Raji (cell line): ENCODE data around the gene C10orf62.

Source experiments
- POLR2A ChIP-seq: IDR thresholded peaks from 2 replicates; pipeline ENCODE4 v1.6.1; 2011; ENCODE audit warnings: low read depth, low read length, control low read depth; ENCODE audit not compliant: insufficient read depth

Gene C10orf62

DNA sequence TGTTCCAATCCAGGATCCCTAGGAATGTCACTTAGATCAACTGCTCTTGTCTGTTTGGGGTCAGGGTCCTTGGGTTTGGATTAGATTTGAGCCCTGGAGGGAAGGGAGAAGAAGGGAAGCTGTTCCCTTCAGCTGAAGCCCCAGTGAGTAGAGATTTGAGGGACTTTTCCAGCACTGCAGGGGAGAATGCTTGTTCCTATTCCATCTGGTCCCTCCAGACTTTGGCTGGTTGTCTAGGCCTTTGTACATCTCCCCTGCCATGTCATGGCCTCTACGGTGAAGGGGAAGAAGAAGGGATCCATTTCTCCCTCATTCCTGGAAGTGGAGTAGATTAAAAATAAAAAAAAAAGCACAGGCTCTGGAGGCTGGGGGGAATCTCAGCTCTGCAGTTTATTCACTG is 11.1 kb downstream of the C10orf62 start:
- TF ChIP-seq POLR2A = no peak

DNA sequence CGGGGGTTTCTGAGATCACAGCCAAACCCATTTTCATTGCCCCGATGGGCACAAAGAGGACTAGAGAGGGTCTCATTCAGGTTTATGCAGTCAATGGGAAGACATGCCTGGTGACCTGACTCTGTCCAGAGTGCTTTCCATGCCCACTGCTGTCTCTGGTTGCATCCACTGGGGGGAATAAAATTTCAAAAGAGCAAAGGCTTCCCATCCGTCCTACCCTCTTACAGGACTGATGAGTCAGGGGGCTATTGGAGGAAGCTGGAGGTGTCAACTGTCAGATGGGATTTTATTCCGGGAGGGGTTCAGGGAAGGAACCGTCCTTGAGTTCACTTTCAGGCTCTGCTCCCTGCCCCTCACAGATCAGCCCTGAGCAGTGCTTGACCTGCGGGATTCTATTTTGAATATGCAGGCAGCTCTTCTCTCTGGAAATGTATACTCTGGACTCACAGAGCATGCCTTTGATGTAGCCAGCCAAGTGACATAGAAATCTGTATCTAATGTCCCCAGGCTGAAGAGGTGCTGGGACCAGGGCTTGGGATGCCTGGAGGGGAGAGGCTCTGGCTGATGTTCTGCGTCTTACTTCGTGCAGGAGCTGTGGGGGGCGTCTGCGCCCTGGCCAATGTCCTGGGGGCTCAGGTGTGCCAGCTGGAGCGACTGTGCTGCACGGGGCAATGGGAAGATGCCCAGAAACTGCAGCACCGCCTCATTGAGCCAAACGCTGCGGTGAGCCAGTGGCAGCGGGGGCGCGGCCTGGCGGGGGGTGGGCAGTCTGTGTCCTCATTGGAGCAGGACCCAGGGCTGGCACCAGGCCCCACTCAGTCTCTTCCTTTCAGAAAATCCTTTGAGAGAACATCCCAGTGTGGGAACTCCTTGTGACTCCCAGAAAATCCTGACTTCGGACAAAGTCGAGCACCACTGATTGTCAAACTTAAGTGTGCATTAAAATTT is 12.0 kb downstream of the C10orf62 start:
- no peak for TF ChIP-seq POLR2A

DNA sequence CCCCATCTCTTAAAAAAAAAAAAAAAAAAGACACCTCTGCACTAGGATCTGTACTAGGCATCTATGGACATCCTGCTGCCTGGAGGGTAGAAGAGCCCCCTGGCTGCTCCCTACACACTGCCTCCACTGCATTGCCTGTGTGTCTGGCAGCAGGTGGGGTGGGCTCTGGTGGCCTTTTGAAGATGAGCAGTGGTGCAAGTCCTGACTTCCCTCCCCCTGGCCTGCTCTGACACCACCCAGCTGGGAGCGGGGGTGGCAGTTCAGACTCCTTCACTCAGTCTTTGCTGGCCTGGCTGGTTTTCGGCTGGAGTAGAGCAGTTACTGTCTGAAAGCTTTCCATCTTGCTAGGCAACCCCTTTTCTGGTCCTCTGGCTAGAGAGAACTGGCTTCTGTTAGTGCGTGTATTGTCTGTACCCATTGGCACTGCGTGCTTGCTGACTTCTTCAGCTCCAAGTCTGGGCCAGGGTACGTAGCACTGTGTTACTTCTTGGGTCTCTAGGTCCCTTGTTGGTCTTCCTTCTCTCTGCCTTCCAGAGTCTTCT is 17.6 kb downstream of the C10orf62 start:
- TF ChIP-seq POLR2A = no peak

DNA sequence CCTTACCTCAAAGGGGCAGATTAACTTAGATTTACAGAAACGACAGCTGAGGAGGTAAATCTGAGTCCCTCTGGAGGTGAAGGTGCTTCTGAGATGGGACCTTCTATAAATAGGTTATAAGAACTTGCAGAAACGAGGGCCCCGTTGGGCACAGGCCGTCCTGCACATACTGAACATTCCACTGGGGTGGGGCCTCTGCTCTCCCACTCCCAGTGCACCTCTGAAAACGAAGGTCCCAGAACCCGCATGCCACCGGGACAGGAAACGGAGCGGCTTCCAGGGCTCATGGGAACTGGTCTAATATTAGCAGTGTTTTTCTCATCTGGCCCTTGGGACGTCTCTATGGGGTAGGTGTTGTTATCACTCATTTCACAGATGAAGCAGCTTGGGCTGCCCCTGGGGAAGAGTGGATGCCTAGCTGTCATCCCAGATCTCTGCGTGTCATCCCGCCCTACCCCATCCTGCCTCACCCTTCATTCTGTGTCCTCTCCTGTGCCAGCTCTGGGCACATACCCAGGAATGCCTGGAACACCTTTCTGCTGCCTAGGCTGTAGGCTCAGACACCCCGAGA is 19.6 kb downstream of the C10orf62 start:
- TF ChIP-seq POLR2A = no peak

DNA sequence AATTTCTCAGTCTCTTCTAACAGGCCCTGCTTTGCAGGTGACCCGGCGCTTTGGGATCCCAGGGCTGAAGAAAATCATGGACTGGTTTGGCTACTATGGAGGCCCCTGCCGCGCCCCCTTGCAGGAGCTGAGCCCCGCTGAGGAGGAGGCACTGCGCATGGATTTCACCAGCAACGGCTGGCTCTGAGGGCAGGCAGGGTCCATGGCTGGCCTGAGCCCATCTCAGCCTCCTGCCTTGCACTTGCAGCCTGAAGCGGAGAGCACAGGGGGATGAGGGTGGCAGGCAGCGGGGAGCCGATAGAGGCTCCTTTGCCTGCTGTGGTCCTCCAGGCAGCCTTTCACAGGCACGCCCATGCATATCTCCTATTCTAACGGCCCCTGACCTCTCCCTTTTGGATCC is 22.0 kb downstream of the C10orf62 start:
- TF ChIP-seq POLR2A = no peak

DNA sequence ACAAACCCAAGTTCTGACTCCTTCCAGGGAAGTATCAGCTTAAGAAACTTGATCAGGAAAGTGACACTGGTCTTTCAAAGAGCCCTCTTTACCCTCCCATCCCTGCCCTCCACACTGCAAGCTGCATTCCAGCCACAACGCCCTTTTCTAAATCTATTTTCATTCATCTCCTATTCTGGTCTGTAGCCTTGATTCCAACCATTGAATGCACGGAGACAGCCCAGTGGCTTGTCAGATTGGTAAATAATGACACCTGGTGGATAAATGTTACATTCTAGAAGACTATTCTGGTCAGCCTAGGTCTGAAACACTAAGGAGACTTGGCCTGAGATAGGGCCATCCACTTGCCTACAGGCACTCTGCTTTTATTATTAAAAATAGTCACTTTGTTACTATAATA is 22.9 kb downstream of the C10orf62 start:
- no peak for TF ChIP-seq POLR2A

DNA sequence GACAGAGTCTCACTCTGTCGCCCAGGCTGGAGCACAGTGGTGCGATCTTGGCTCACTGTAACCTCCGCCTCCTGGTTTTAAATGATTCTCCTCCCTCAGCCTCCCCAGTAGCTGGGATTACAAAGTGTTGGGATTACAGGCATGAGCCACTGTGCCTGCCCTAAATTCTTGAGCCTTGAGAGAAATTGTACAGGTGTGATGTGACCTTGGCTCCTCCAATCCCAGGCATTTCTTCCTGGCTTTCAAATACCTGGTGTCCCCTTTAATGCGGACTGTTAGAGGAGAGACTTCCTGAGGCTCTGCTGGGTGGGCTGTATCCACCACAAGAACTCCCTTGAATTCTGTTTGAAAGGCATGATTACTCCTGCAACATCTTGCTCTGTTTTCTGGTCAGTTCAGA is 28.8 kb downstream of the C10orf62 start:
- no peak for TF ChIP-seq POLR2A

DNA sequence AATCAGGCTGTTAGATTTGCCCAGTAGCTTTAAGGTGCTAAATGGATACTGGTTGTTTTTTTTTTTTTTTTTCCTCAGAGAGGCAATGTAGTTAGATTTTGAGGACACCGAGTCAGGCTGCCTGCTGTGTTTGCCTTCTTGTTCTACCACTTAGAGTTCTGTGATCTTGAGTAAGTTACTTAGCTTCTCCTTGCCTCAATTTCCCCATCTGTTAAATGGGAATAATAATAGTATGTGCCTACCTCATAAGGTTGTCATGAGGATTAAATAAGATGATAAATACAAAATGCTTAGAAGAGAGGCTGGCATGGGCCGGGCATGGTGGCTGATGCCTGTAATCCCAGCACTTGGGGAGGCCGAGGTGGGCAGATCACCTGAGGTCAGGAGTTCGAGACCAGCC is 29.2 kb downstream of the C10orf62 start:
- no peak for TF ChIP-seq POLR2A

DNA sequence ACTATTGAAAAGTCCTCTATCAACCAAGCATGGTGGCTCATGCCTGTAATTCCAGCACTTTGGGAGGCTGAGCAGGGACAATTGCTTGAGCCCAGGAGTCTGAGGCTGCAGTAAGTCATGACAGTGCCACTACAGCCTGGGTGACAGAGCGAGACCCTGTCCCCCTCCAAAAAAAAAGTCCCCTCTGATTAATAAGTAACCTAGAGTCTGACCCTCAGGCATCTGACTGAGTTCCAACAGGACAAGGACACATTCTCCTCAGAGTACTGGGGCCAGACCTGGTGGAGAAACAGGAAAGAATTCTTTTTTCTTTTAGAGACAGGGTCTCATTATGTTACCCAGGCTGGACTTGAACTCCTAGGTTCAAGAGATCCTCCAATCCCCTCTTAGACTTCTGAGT is 33.8 kb downstream of the C10orf62 start:
- TF ChIP-seq POLR2A = no peak

DNA sequence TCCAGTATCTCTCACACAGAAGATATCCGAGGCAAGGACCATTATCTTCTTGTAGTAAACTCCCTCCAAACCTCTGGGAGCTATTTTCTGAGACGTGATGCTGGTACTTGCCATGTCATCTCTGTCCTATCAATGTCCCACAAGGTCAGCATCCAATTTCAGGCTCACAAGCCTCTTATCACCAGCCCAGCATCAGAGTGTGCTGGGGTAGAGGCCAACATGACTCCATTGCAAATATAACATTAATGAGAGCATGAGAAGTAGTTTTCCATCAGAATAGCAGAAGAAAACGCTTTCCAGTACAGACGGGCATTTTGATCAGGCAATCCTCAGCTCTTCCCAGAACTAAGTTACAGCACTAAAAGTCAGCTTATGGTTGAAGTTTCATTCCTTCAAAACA is 38.2 kb downstream of the C10orf62 start:
- no peak for TF ChIP-seq POLR2A

DNA sequence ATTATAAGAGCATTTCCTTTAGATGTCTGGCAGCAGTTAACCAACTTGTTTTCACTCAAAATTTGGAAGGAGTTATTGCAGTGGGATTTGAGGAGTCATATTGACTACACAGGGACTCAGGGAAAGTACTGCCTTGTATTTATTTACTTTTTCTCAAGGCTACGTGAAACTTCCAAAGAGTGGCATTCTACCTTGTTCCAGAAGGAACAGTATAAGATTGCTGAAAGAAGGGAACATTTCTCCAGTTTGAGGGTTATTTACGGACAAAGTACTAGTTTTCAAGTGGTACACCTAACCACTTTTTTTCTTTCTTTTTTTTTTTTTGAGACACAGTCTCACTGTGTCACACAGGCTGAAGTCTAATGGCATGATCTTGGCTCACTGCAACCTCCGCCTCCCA is 38.7 kb downstream of the C10orf62 start:
- no peak for TF ChIP-seq POLR2A

DNA sequence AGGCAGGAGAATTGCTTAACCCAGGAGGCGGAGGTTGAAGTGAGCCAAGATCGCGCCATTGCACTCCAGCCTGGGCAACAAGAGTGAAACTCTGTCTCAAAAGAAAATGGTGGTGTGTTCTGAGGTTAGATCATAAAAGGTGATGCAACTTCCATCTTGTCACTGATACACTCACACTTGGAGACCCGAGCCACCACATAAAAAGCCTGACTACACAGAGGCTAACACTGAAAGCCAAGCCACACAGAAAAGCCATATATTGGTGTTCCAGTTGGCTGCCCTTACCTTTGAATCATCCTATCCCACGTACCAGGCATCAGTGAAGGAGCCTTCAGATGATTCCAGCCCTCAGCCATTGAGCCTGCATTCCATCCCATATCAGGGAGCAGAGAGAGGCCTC is 39.8 kb downstream of the C10orf62 start:
- TF ChIP-seq POLR2A = no peak

DNA sequence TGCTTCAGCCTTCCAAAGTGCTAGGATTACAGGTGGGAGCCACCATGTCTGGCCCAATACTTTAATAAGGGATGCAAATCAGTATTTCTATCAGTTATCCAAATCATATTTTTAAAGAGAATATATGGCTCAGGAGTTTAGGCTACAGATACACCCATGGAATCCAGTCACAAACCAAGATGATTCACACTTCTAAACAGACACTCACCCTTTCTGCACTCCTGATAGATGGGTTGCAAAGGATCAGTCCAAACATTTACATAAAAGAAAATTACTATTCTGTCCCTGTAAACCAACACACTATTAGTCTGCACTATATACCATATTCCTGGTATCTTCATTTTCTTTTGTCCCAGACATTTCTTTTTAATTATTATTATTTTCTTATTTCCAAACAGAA is 41.6 kb downstream of the C10orf62 start:
- no peak for TF ChIP-seq POLR2A

DNA sequence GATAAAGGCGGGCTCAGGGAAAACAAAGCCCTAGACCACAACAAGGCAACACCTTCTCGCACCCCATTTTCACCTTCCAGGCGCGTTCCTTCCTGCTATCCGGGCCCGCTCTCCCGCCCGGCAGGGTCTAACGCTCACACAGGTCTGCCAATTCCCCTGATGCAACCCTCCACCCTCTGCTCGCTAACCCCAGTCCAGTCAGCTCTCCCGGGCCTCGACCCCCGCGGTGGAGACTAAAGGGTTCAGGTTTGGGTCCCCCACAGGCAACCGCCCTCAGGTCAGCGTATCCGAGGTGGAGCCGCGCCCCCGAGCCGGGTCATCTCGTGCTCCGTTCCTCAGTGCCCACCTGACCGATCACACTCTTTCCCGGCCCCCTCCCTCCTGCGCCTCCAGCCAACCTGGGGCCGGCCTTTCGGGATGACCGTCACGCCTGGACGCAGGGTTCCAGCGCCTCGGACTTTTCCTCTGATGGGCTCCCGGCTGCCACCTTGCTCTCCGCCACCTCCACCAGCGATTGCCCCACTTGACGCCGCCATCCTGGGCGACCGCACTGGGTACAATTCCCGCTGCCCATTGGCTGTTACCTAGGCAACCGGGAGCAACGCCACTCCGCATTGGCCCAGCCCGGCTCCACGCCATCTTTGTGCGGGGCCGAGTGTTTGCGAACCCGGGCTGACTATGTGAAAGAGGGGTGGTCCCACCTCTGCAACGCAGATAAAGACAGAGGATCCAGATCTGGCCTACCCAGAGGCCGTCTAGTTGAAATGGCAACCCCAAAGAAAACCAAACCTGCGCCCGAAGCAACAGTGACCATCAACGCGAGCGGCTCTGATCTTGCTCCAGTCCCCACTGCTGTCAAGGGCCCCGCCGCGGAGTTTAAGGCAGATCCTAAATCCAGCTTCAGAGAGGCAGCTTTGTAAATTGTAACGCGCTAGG is 43.7 kb downstream of the C10orf62 start, which contains the start of gene MORN4:
Gene MORN4, minus strand, starts transcription at position 552 of the 936 bp plus-strand sequence. CDS start 13,847 bp downstream, outside the sequence.
- TF ChIP-seq POLR2A = peak; percentile 34; the same call in 1 of the 2 replicates

DNA sequence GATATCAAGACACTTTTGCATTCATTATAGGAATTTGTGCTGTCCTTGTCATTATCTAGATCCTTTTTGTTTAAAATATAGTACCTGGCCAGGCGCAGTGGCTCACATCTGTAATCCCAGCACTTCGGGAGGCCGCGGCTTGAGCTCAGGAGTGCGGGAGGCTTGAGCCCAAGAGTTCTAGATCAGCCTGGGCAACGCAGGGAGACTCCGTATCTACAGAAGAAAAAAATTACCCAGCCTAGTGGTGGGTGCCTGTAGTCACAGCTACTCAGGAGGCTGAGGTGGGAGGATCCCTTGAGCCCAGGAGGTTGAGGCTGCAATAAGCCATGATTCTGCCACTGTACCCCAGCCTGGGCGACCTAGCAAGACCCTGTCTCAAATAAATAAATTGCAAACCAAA is 44.4 kb downstream of the C10orf62 start:
- TF ChIP-seq POLR2A = no peak
